Smooth muscle cell of the brain vasculature (primary cell): ENCODE measurements around the gene FEN1.

Source experiments
- DNase-seq: peaks from one replicate; pipeline ENCODE4 v3.0.0-alpha.2; 2012; ENCODE audit warnings: low read depth, low spot score

Gene FEN1

GRCh38 chr11:61794579-61794978, 1.9 kb downstream of the FEN1 start:
- DNase-seq: no peak

- DNase-seq: no peak
These were observed 2.7 kb downstream of the FEN1 start for GRCh38 chr11:61795459-61795858.

GRCh38 chr11:61795876-61796526, 3.3 kb downstream of the FEN1 start:
- no peak for DNase-seq

DNA sequence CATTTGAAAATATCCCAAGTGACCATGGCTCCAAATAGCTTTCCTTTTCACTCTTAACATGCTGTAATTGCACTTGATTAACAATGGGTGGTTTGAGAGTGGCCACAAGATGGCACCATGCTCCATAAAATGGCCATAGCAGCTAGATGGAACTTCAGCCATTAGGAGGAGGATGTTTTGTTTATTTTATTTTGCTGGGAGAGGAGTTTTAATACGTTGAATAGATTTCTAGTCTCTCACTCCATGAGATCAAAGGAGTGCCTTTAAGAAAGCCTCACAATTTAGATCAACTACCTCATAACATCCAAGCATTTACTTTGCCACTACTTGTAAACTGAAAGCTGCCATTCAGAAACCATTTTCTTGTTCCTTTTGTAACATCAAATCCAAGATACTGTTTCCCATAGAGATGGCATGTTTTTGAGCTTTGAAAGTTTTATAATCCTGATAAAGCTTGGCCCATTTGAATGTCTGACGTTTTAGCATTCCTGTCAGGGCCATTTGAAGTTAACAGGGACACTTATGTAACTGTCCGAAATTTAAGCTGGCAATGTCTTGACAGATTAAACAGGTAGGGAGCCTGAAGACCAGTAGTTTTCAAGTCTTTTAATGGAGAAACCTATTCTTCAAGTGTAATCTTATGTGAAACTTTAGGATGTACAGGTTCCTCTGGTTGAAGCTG, 4.7 kb downstream of the FEN1 start:
- DNase-seq: no peak

DNA sequence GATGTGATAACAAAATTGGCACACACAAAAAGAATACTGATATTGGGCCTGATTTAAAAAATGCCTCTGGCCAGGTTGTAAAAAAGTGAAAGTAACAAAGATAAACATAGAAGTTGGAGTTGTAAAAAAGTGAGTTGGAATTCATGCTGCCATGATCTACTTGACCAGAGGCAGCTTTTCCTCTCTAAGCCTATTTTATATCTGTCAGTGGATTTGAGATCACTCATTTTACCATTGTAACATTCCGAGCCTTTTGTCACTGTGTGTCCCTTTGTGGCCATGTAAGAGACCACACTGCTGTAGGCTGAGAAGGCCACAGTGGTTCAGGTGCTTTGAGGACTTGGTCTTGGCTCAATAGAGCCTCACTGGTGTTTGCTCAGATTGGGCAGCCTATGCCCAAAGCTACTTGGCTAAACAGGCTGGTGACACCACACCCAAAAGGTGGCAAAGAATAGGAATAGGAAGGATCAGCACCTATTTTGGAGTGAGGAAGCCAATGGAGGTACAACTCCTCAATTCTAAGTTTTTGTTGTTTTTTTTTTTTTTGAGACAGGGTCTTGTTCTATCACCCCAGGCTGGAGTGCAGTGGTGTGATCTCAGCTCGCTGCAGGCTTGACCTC, 7.1 kb downstream of the FEN1 start:
- DNase-seq: no peak

DNA sequence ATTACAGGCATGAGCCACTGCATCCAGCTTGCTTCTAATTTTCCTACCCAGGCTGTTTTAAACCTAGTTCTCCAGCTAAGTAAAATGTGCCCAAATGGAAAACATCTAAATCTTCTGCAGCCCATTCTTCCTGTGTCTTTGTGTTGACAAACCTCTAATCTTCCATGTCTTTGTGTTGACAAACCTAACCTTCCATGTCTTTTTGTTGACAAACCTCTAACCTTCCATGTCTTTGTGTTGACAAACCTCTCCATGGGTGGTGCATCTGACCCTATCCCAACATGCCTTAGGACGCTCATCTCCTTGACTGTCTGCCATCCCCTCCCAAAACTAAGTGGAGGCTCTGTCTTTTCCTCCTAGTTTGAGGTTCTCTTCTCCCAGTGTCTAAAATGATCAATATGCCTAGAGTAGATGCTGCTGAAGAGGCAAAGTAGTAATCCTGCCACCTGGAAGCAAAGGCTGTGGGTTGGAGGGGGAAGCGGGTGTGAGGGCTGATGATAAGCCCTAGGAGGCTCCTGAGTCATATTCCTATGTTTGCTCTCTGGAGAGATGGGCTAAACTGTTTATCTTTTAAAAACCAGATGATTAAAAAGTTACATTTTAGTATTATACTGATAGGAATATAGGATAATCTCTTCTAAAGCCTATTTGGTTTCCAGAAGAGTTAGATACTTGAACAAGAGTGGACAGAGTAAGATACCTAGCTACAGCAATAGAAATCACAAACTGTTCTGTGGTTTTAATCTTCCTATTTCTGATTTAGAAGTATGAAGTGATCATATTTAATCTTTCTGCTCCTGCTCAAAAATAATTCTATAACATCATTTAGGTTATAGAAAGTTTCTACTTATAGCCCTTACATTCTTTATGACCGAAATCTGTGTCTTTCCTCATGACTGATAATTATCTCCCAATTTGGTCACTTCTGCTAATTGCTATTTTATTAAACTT, 7.9 kb downstream of the FEN1 start:
- no peak for DNase-seq

DNA sequence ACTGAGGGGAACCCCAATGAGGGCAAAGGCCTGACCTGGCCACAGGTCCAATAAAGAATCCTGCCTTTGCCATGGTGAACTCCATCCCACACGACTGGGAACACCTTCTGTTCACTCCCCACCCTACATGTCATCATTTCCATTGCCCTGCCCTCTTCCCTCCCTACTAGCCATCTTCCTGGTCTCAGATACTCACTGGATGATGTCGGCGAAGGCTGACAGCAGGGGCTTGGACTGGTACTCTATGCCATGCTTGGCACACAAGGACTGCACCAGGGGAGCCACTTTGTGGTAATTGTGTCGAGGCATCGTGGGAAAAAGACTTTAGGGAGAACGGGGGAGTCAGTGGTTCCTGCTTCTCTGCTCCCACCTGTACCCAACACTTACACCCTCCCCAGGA, 9.9 kb downstream of the FEN1 start:
- DNase-seq: no peak

DNA sequence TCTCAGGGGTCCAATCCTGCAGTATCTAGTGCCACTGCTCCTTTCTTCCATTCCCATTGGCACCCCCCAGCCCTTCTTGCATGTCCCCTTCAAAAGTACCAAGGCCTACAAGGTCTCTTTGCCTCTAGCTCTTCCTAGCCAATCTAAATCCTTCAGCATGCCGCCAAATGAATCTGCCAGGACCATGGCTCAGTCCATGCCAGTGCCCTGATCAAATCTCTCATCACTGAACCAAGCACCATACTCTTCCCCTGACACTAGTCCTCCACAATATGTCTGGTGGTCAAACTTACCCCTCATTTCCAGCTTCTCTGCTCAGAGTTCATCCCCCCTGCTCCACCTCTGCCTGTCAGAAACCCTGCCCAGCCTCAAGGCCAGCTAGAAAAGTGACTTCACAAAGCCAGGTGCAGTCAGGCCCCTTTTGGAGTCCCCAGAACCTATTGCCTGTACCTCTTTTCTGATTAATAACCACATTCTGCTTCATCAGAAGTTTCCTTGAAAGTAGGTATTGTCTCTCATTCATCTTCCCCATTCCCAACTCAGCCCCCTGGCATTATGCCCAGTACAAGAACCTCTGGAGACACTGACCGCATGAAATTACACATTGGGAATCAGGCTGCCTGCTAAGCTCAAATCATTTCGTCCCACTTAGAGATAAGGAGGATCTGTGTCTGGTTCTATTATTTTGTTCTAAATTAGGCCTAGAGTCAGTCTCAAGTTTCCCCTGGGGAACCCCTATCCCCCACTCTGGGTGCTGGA, 11.4 kb downstream of the FEN1 start:
- no peak for DNase-seq

- no peak for DNase-seq
These were observed 12.4 kb downstream of the FEN1 start for GRCh38 chr11:61805146-61805545.

DNA sequence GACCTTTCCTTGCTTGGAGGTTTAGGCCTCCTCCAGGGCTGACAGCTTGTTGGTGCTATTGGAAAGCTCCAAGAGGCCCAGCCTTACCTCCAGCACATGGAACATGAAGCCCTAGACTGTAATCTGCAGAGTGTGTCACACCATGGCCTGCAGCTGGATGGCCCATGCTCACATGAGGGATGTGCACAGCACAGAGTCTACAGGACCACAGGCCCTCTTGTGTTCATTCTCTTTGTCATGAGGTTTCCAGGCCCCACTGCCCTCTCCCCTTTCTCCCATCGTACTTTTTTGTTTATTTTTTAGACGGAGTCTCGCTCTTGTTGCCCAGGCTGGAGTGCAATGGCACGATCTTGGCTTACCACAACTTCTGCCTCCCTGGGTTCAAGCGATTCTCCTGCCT, 14.1 kb downstream of the FEN1 start:
- no peak for DNase-seq

DNA sequence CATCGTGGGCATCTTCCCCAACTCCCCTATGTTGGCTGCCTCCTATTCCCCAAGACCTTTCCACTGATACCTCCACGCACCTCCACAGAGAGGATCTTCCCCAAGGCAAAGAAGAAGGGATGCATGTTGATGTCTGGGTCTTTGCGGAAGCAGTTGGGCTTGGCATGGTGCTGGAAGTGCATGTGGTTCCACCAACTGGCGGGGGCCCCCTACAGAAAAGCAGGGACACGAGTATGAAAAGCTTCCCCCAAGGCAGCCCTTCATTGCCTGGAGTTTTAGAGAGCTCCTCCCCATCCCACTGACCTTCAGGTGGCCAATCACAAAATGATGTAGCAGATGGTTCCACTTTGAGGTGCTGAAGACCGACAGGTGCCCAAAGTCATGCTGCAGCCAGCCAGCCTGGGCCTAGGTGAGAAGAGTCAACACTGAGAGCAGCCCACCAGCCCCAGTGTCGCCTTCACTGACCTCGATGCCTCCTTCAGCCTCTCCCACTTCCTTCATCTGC, 18.0 kb downstream of the FEN1 start:
- no peak for DNase-seq

DNA sequence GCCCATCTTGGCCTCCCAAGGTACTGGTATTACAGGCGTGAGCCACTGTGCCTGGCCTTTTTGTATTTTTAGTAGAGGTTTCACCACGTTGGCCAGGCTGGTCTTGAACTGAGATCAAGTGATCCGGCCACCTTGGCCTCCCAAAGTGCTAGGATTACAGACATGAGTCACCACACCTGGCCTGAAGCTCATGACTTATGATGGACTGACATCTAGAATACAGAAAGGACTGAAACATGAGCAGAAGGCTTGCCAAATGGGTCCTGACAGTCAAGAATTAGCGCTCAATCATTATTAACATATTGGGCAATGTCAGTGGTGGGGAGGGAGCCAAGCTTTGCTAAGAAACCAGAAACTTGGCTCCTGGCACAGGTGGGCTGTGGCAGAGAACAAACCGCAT, 19.1 kb downstream of the FEN1 start:
- no peak for DNase-seq

DNA sequence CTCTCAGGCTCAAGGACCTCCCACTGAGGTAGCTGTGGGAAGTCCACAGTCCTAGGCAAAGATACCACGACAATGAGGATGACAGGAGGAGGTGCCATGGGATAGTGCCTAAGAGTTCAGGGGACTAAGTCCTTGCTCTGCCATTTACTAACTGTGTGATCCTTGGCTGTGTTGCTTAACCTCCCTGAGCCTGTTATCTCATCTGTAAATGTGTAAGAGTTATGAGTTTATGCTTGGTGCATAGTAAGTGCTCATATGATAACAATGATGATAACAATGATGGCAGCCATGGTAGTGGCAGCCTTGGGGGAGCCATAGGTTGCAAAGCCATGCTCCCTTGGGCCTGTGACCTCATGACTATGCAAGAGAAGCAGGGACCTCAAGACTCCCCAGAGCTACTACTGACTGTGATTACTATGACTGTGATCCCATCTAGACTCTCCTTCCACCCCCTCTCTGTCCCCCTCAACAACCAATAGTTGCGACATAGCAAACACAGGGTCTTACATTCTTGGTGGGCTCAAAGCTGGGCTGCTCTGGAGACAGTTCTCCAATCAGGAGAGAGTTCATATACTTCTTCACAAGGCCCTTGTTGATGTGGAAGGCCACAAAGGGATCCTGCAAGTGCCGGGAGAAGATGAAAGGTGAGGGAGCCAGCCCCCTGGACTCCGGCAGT, 20.2 kb downstream of the FEN1 start:
- DNase-seq: no peak

- DNase-seq: no peak
These were observed 21.7 kb downstream of the FEN1 start for GRCh38 chr11:61814247-61814957.

DNA sequence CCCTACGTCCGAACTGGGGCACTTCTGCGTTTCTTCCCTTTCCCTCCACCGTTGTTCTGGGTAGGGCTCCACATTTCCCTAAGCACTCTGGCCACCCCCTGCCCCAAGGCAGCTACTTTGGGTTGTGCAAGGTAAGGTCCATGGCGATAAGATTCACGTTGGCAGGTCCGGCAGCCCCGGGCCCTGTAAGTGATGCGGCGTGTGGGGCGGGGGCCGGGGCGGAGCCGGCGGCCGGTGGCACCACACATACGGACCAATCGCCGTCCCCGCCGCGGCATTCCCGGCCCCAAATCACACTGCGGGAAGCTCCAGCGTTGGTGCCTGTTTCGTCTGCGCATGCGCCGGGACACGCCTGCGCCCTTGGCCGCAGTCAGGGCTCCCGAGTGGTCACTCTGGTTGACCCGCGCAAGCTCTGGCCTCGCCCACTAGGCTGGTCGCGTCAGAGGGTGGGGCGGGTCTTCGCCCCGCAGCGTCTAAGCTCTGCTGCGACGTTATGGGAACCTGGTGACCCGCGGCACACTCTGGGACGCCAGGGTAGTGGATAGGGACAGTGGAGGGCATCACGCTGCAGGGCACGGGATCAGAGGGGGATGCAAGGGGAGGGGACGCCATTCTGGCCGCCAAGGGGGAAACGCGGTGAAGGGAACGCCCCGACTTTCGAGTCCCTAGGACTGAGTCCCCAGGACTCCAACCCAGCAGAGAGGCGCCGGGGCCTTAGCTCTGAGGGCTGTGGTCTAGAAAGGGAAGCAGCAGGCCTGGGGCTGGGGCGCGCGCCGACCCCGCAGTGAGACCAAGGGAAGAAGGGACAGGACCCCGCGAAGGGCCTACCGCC, 22.5 kb downstream of the FEN1 start:
- peak; percentile 91 for DNase-seq

DNA sequence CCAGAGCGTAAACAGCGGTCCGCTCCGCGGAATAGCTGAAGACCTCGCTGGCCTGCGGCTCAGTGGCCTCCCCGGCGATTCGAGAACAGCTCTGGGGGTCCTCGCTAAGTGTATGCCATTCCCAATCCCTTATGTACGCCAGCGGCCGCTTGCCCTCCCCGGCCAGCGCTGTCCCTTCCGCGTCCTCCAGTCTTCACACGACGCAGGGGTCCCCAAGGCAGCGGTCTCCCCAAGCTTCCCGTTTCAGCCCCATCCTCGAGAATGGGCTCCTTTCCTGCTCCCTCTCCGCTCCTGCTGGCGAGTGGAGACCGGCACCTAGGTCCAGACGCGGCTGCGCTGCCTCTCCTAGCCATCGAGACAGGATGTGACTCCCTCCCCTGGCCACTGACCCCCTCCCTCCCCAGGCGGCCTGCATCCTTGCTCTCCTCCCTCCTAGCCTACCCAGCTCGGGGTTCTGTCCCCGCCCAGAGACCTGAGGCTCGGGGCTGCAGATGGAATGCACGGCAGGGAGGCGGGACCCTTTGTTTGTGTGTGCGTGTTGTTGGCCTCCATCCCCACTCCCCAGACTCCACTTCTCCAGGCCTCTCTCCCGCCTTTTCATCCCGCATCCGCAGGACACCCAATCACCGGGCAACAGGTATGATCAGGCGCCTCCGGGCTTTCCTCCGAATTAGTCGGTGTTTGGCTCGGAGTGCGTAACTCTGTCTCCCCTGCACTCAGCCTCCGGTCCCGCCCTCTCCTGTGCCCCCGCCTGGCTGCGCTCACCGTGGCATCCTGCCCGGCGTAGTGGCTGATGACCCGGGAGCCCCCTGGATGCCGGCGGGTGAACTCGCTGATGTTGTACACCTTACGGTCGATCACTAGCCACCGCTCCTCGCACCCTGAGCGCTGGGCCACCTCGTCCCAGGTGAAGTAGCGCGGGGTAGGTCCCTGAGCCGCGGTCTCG, 23.4 kb downstream of the FEN1 start:
- DNase-seq: no peak

- DNase-seq: peak; percentile 67
These were observed 24.2 kb downstream of the FEN1 start, which contains the start of gene FADS1 for GRCh38 chr11:61816736-61817455. Gene FADS1 (minus strand): TSS chr11:61817003. CDS start chr11:61816929, 74 bp downstream.
